Natural killer cell (primary cell): ENCODE results near the gene RINL. TPM values are rescaled to one million over a fixed set of nuclear protein-coding genes. Genes with fewer than 3 reads are reported as not detected.
A peak's percentile ranks its signal among the peaks of the same experiment; 100 is the strongest.

Experiments used
- ATAC-seq, 3 donors: fragments of 150-1000 bp in 2 of 3; fragments of 200-7000 bp in 1 of 3; cut with Tn5 transposase; 1 replicate in 1 of 3; 2 replicates in 2 of 3; pipeline ENCODE4 v1.10.0; 2021; ENCODE audit warnings: mild to moderate bottlenecking in 2 of 3, moderate library complexity in 2 of 3
- DNase-seq, 2 donors: peaks; one replicate each; pipeline versions ENCODE4 v3.0.0 to v3.0.0-alpha.2; 2013 to 2021; ENCODE audit warnings: mixed read lengths in 1 of 2
- H3K27ac ChIP-seq: one replicate; pipeline ENCODE4 v1.5.1; 2013; ENCODE audit warnings: mild to moderate bottlenecking, low read length
- H3K27me3 ChIP-seq: one replicate; pipeline ENCODE4 v1.6.1; 2013; ENCODE audit warnings: low read length; ENCODE audit not compliant: control insufficient read depth, insufficient read depth
- H3K36me3 ChIP-seq: one replicate; pipeline ENCODE4 v1.6.1; 2013; ENCODE audit warnings: low read length; ENCODE audit not compliant: control insufficient read depth, insufficient read depth
- H3K4me1 ChIP-seq: one replicate; pipeline ENCODE4 v1.6.1; 2013; ENCODE audit warnings: low read length; ENCODE audit not compliant: control insufficient read depth, insufficient read depth
- H3K4me3 ChIP-seq: one replicate; pipeline ENCODE4 v1.5.1; 2013; ENCODE audit warnings: low read length
- H3K9me3 ChIP-seq: one replicate; pipeline ENCODE4 v1.6.1; 2013; ENCODE audit warnings: low read length; ENCODE audit not compliant: control insufficient read depth, insufficient read depth
- H3K27ac Mint-ChIP-seq, 2 donors: one replicate each; pipeline ENCODE4 v1.8.0; 2022; ENCODE audit warnings: mild to moderate bottlenecking in 2 of 2, mixed read lengths in 2 of 2, moderate library complexity in 1 of 2
- H3K27me3 Mint-ChIP-seq, 2 donors: one replicate each; pipeline ENCODE4 v1.8.0; 2022; ENCODE audit warnings: low read depth in 2 of 2, mixed read lengths in 2 of 2
- H3K36me3 Mint-ChIP-seq: one replicate; pipeline ENCODE4 v1.8.0; 2022; ENCODE audit warnings: mixed read lengths
- H3K4me1 Mint-ChIP-seq, 2 donors: one replicate each; pipeline ENCODE4 v1.8.0; 2022; ENCODE audit warnings: mixed read lengths in 2 of 2
- H3K4me3 Mint-ChIP-seq: one replicate; pipeline ENCODE4 v1.8.0; 2022; ENCODE audit warnings: mild to moderate bottlenecking, moderate library complexity, mixed read lengths
- H3K9me3 Mint-ChIP-seq, 2 donors: one replicate each; pipeline ENCODE4 v1.8.0; 2022; ENCODE audit warnings: mixed read lengths in 2 of 2
- CTCF ChIP-seq: fragments of 200-600 bp; IDR thresholded peaks from one replicate; pipeline ENCODE4 v1.8.0; 2022; ENCODE audit warnings: antibody characterized with exemption
- WGBS: methylation state at CpG from one replicate; pipeline ENCODE4 v1.1.7; 2013; ENCODE audit warnings: missing lambda C conversion rate; ENCODE audit not compliant: insufficient coverage; 5-methylcytosine and 5-hydroxymethylcytosine counted together
- intact Hi-C: fragments of 100-400 bp; cut with micrococcal nuclease; formaldehyde crosslinking; loops from one replicate; pipeline ENCODE4 v1.14.2; 2022
- total RNA-seq, 4 donors: library from RNA; stranded (reverse); fragments of 120-200 nt in 1 of 4; gene quantifications; one replicate each; pipeline versions ENCODE4 v1.2.3 to v1.2.4, GENCODE V29; 2013 to 2022

RINL gene
- total RNA-seq, 3 donors from 2014 or later (not counting 1 experiment from before 2014, with no cell fraction given), result 59.7 to 65.6 (median 59.7) TPM

- H3K4me3 Mint-ChIP-seq, result peak within 1 kb of the TSS; percentile 97
- Histone ChIP-seq H3K9me3 (peaks cover 4% of the 10 kb centered on the region), H3K36me3 (peaks cover 6% of the 10 kb centered on the region), H3K27ac (peak within 1 kb of the TSS; percentile 95), H3K4me3 (peak within 1 kb of the TSS; percentile 82), H3K27me3 (no peaks in the 10 kb centered on the region), H3K4me1 (peaks cover 35% of the 10 kb centered on the region)
- under 1% methylated on average over 64 of the region's 64 CpGs for whole genome bisulfite sequencing
- H3K27ac Mint-ChIP-seq, result peak within 1 kb of the TSS; percentile 96 to 98
- intact Hi-C loops, result loop anchor here (1.0 to 5.0 kb wide), 6 partner anchors 21 to 67 kb away; partner anchors contain the start of genes ECH1, MRPS12, RINL and SARS2
- ATAC-seq (peak; percentile 82 to 95 (median 82)), DNase-seq (peak; percentile 97 to 100)
- no peaks in the 10 kb centered on the region for H3K27me3 Mint-ChIP-seq
- no peaks in the 10 kb centered on the region for H3K36me3 Mint-ChIP-seq
- peaks cover 64 to 65% of the 10 kb centered on the region in 2 donors for H3K4me1 Mint-ChIP-seq
- TF ChIP-seq CTCF, result no peak
- H3K9me3 Mint-ChIP-seq, result no peaks in the 10 kb centered on the region
Observed at GRCh38 chr19:38899447-38900201, 21.5 kb upstream of the RINL start, which contains the start of the genes NFKBIB and SIRT2. Gene NFKBIB, plus strand, starts transcription at chr19:38899969. Its CDS starts 64 bp downstream, at chr19:38900033. Gene SIRT2, minus strand, starts transcription at chr19:38899618. Its CDS starts 97 bp downstream, at chr19:38899521.

GRCh38 chr19:38898788-38899446 lies 20.8 kb upstream of the RINL start:
- peak overlapping the region; percentile 82 for H3K4me3 ChIP-seq
- no peak for TF ChIP-seq CTCF
- ATAC-seq (peak; percentile 30 to 45 (median 39)), DNase-seq (no peak)
- peaks cover 4% of the 10 kb centered on the region for H3K9me3 ChIP-seq
- H3K4me1 Mint-ChIP-seq, result peaks cover 61 to 62% of the 10 kb centered on the region in 2 donors
- no peaks in the 10 kb centered on the region for H3K9me3 Mint-ChIP-seq
- H3K4me3 Mint-ChIP-seq, result peak overlapping the region; percentile 97
- intact Hi-C loops, result loop anchor here (1.0 to 5.0 kb wide), 6 partner anchors 21 to 67 kb away; partner anchors contain the start of genes ECH1, MRPS12, RINL and SARS2
- H3K27me3 Mint-ChIP-seq, result no peaks in the 10 kb centered on the region
- H3K4me1 ChIP-seq, result peaks cover 35% of the 10 kb centered on the region
- H3K27ac Mint-ChIP-seq, result peak overlapping the region; percentile 96 to 98
- H3K27me3 ChIP-seq, result no peaks in the 10 kb centered on the region
- H3K36me3 ChIP-seq, result peaks cover 6% of the 10 kb centered on the region
- 6% methylated on average over 24 of the region's 25 CpGs for WGBS
- H3K36me3 Mint-ChIP-seq, result no peaks in the 10 kb centered on the region
- peak overlapping the region; percentile 95 for H3K27ac ChIP-seq

- no peak for ATAC-seq
- Histone ChIP-seq H3K27ac (no peak overlapping the region), H3K27me3 (no peaks in the 10 kb centered on the region), H3K9me3 (no peaks in the 10 kb centered on the region), H3K4me3 (no peak overlapping the region), H3K4me1 (peaks cover 26% of the 10 kb centered on the region), H3K36me3 (peaks cover 18% of the 10 kb centered on the region)
- no peak for DNase-seq
- no peak for TF ChIP-seq CTCF
- Mint-ChIP-seq H3K9me3 (no peaks in the 10 kb centered on the region), H3K27ac (peak overlapping the region in 1 of 2 donors; percentile 65), H3K4me1 (peaks cover 42 to 51% of the 10 kb centered on the region in 2 donors), H3K4me3 (no peak overlapping the region), H3K36me3 (no peaks in the 10 kb centered on the region), H3K27me3 (no peaks in the 10 kb centered on the region)
- 50% methylated on average over 9 of the region's 9 CpGs for WGBS
- intact Hi-C loops, result loop anchor here (5.0 kb wide), 1 partner anchor 63 kb away; the partner anchor contains the start of gene ECH1
Observed at GRCh38 chr19:38894968-38895367, 16.9 kb upstream of the RINL start.
